DOHH2 (cell line): ENCODE measurements around the gene ZNF317.

Experiments used
- CTCF ChIP-seq: fragments of 200-600 bp; sonication (generic); IDR thresholded peaks from one replicate; pipeline ENCODE4 v1.5.1; 2014; ENCODE audit warnings: antibody characterized with exemption, mild to moderate bottlenecking, low read depth, low read length; ENCODE audit not compliant: poor library complexity, severe bottlenecking
- EZH2phosphoT487 ChIP-seq: fragments of 200-600 bp; sonication (generic); IDR thresholded peaks from 2 replicates; pipeline ENCODE4 v1.6.1; 2017; ENCODE audit warnings: borderline replicate concordance, mild to moderate bottlenecking, antibody characterized with exemption, low read length, moderate library complexity, mixed read lengths

- TF ChIP-seq CTCF, result peak; percentile 73
- TF ChIP-seq EZH2phosphoT487, result no peak
Measured at GRCh38 chr19:9205501-9206113, 65.4 kb downstream of the ZNF317 start.
